Measurements from ENCODE around the gene STAG3.

DNA sequence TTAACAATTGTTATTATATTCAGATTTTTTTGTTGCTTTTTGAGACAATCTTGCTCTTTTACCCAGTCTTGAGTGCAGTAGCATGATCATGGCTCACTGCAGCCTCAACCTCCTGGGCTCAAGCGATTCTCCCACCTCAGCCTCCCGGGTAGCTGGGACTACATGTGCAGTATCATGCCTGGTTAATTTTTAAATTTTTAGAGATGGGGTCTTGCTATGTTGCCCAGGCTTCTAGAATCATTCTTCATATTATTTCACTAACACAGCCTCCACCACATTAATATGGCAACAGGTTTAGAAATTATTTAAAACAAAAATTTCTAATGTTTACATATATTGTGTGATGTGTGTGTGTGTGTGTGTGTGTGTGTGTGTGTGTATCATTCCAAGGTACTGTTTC is 30.4 kb upstream of the STAG3 start:
- TF ChIP-seq, protein P1, sequence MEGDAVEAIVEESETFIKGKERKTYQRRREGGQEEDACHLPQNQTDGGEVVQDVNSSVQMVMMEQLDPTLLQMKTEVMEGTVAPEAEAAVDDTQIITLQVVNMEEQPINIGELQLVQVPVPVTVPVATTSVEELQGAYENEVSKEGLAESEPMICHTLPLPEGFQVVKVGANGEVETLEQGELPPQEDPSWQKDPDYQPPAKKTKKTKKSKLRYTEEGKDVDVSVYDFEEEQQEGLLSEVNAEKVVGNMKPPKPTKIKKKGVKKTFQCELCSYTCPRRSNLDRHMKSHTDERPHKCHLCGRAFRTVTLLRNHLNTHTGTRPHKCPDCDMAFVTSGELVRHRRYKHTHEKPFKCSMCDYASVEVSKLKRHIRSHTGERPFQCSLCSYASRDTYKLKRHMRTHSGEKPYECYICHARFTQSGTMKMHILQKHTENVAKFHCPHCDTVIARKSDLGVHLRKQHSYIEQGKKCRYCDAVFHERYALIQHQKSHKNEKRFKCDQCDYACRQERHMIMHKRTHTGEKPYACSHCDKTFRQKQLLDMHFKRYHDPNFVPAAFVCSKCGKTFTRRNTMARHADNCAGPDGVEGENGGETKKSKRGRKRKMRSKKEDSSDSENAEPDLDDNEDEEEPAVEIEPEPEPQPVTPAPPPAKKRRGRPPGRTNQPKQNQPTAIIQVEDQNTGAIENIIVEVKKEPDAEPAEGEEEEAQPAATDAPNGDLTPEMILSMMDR (IDR thresholded peaks at IDR 0.05), result no peak
- no peak for TF ChIP-seq EZH2 (IDR thresholded peaks at IDR 0.05; ENCODE audit: borderline replicate concordance, insufficient read depth, low read depth, low read length, poor library complexity, severe bottlenecking)
